ENCODE measurements around the gene TBL1XR1. TPM values are rescaled to one million over a fixed set of nuclear protein-coding genes. Genes with fewer than 3 reads are reported as not detected.
A peak's percentile ranks its signal among the peaks of the same experiment; 100 is the strongest.
"Not testable (repeated sequence)": the region's sequence is repeated elsewhere in the genome, so short reads cannot be mapped to it uniquely, and the experiment has no call there.

TBL1XR1 gene
- total and polyA plus RNA-seq, 9 donors = 54.1 to 94.2 (median 72.4) TPM

GRCh38 chr3:177197727-177198460 lies 612 bp upstream of the TBL1XR1 start:
- H3K27ac ChIP-seq (ENCODE audit: low read length) = peak overlapping the region; percentile 78

GRCh38 chr3:177196456-177197040 lies 734 bp downstream of the TBL1XR1 start:
- 0% methylated on average over 4 of the region's 43 CpGs for WGBS (ENCODE audit: insufficient coverage)
- peak; percentile 80 for DNase-seq
- Histone ChIP-seq H3K36me3 (ENCODE audit: control insufficient read depth, insufficient read depth, low read length) (no peaks in the 10 kb centered on the region), H3K4me3 (ENCODE audit: low read length) (peak overlapping the region; percentile 87), H3K9me3 (replicated peaks; ENCODE audit: control insufficient read depth, low read depth, low read length) (no peaks in the 10 kb centered on the region), H3K27ac (ENCODE audit: low read length) (peak overlapping the region; percentile 97), H3K4me1 (ENCODE audit: control insufficient read depth, insufficient read depth, low read length) (peaks cover 4% of the 10 kb centered on the region), H3K27me3 (ENCODE audit: control insufficient read depth, insufficient read depth, low read length) (no peaks in the 10 kb centered on the region)

More at GRCh38 chr3:177197727-177198460, 612 bp upstream of the TBL1XR1 start:
- Histone ChIP-seq H3K27me3 (ENCODE audit: control insufficient read depth, insufficient read depth, low read length) (no peaks in the 10 kb centered on the region), H3K4me1 (ENCODE audit: control insufficient read depth, insufficient read depth, low read length) (peaks cover 4% of the 10 kb centered on the region), H3K36me3 (ENCODE audit: control insufficient read depth, insufficient read depth, low read length) (no peaks in the 10 kb centered on the region), H3K4me3 (ENCODE audit: low read length) (peak overlapping the region; percentile 47), H3K9me3 (replicated peaks; ENCODE audit: control insufficient read depth, low read depth, low read length) (no peaks in the 10 kb centered on the region)
- no peak for DNase-seq
- WGBS (ENCODE audit: insufficient coverage) = 1% methylated on average over 52 of the region's 57 CpGs

- H3K4me3 ChIP-seq (ENCODE audit: low read length) = peak overlapping the region; percentile 87
- peaks cover 4% of the 10 kb centered on the region for H3K4me1 ChIP-seq (ENCODE audit: control insufficient read depth, insufficient read depth, low read length)
- DNase-seq = peak; percentile 65
- H3K36me3 ChIP-seq (ENCODE audit: control insufficient read depth, insufficient read depth, low read length) = no peaks in the 10 kb centered on the region
- WGBS (ENCODE audit: insufficient coverage) = 0% methylated on average over 9 of the region's 10 CpGs
- no peaks in the 10 kb centered on the region for H3K9me3 ChIP-seq (replicated peaks; ENCODE audit: control insufficient read depth, low read depth, low read length)
- no peaks in the 10 kb centered on the region for H3K27me3 ChIP-seq (ENCODE audit: control insufficient read depth, insufficient read depth, low read length)
- peak overlapping the region; percentile 97 for H3K27ac ChIP-seq (ENCODE audit: low read length)
These were observed 1.2 kb downstream of the TBL1XR1 start for GRCh38 chr3:177196008-177196455.

- H3K27me3 ChIP-seq (ENCODE audit: control insufficient read depth, insufficient read depth, low read length) = no peaks in the 10 kb centered on the region
- H3K4me3 ChIP-seq (ENCODE audit: low read length) = peak overlapping the region; percentile 87
- H3K27ac ChIP-seq (ENCODE audit: low read length) = peak overlapping the region; percentile 97
- no peaks in the 10 kb centered on the region for H3K9me3 ChIP-seq (replicated peaks; ENCODE audit: control insufficient read depth, low read depth, low read length)
- WGBS (ENCODE audit: insufficient coverage) = 13% methylated on average over 1 of the region's 8 CpGs
- peak; percentile 75 for DNase-seq
- H3K36me3 ChIP-seq (ENCODE audit: control insufficient read depth, insufficient read depth, low read length) = no peaks in the 10 kb centered on the region
- H3K4me1 ChIP-seq (ENCODE audit: control insufficient read depth, insufficient read depth, low read length) = peaks cover 4% of the 10 kb centered on the region
These were observed 1.9 kb downstream of the TBL1XR1 start for GRCh38 chr3:177195242-177195991.

- Histone ChIP-seq H3K9me3 (replicated peaks; ENCODE audit: control insufficient read depth, low read depth, low read length) (no peaks in the 10 kb centered on the region), H3K27ac (ENCODE audit: low read length) (no peak overlapping the region), H3K36me3 (ENCODE audit: control insufficient read depth, insufficient read depth, low read length) (no peaks in the 10 kb centered on the region), H3K27me3 (ENCODE audit: control insufficient read depth, insufficient read depth, low read length) (no peaks in the 10 kb centered on the region), H3K4me3 (ENCODE audit: low read length) (no peak overlapping the region), H3K4me1 (ENCODE audit: control insufficient read depth, insufficient read depth, low read length) (peaks cover 4% of the 10 kb centered on the region)
- peak; percentile 20 for DNase-seq
- whole genome bisulfite sequencing (ENCODE audit: insufficient coverage) = no CpG with 5 or more reads among the region's 1 CpG
These were observed 3.0 kb downstream of the TBL1XR1 start for GRCh38 chr3:177194299-177194698.

GRCh38 chr3:177193688-177194268 lies 3.5 kb downstream of the TBL1XR1 start:
- DNase-seq = no peak
- H3K4me1 ChIP-seq (ENCODE audit: control insufficient read depth, insufficient read depth, low read length) = peaks cover 4% of the 10 kb centered on the region
- no peak overlapping the region for H3K27ac ChIP-seq (ENCODE audit: low read length)
- no peaks in the 10 kb centered on the region for H3K27me3 ChIP-seq (ENCODE audit: control insufficient read depth, insufficient read depth, low read length)
- H3K36me3 ChIP-seq (ENCODE audit: control insufficient read depth, insufficient read depth, low read length) = no peaks in the 10 kb centered on the region
- 56% methylated on average over 3 of the region's 9 CpGs for WGBS (ENCODE audit: insufficient coverage)
- H3K4me3 ChIP-seq (ENCODE audit: low read length) = no peak overlapping the region
- H3K9me3 ChIP-seq (replicated peaks; ENCODE audit: control insufficient read depth, low read depth, low read length) = no peaks in the 10 kb centered on the region

- not testable (repeated sequence) for H3K9me3 ChIP-seq (replicated peaks; ENCODE audit: control insufficient read depth, low read depth, low read length); H3K27ac ChIP-seq (ENCODE audit: low read length); H3K36me3 ChIP-seq (ENCODE audit: control insufficient read depth, insufficient read depth, low read length); DNase-seq; H3K4me1 ChIP-seq (ENCODE audit: control insufficient read depth, insufficient read depth, low read length); H3K27me3 ChIP-seq (ENCODE audit: control insufficient read depth, insufficient read depth, low read length); H3K4me3 ChIP-seq (ENCODE audit: low read length)
- WGBS (ENCODE audit: insufficient coverage) = 100% methylated on average over 5 of the region's 12 CpGs
These were observed 4.0 kb downstream of the TBL1XR1 start for GRCh38 chr3:177193275-177193674.

GRCh38 chr3:177190756-177191681 lies 6.3 kb downstream of the TBL1XR1 start:
- peak; percentile 91 for DNase-seq
- peaks cover 2% of the 10 kb centered on the region for H3K4me1 ChIP-seq (ENCODE audit: control insufficient read depth, insufficient read depth, low read length)
- H3K27me3 ChIP-seq (ENCODE audit: control insufficient read depth, insufficient read depth, low read length) = no peaks in the 10 kb centered on the region
- H3K36me3 ChIP-seq (ENCODE audit: control insufficient read depth, insufficient read depth, low read length) = no peaks in the 10 kb centered on the region
- 6% methylated on average over 2 of the region's 5 CpGs for WGBS (ENCODE audit: insufficient coverage)
- no peaks in the 10 kb centered on the region for H3K9me3 ChIP-seq (replicated peaks; ENCODE audit: control insufficient read depth, low read depth, low read length)
- peak overlapping the region; percentile 50 for H3K27ac ChIP-seq (ENCODE audit: low read length)
- no peak overlapping the region for H3K4me3 ChIP-seq (ENCODE audit: low read length)

- not testable (repeated sequence) for H3K4me3 ChIP-seq (ENCODE audit: low read length); H3K9me3 ChIP-seq (replicated peaks; ENCODE audit: control insufficient read depth, low read depth, low read length); DNase-seq; H3K36me3 ChIP-seq (ENCODE audit: control insufficient read depth, insufficient read depth, low read length); H3K27me3 ChIP-seq (ENCODE audit: control insufficient read depth, insufficient read depth, low read length); H3K4me1 ChIP-seq (ENCODE audit: control insufficient read depth, insufficient read depth, low read length)
- WGBS (ENCODE audit: insufficient coverage) = no CpG with 5 or more reads among the region's 5 CpGs
- H3K27ac ChIP-seq (ENCODE audit: low read length) = peak overlapping the region; percentile 50
These were observed 7.1 kb downstream of the TBL1XR1 start for GRCh38 chr3:177190184-177190583.

All from muscle of leg (tissue), 11 donors.